Endothelial cell of umbilical vein (primary cell): ENCODE results near the gene PPP1R12A.
A peak's percentile ranks its signal among the peaks of the same experiment; 100 is the strongest.

Source experiments
- CTCF ChIP-seq, 2 donors: IDR thresholded peaks; 1 replicate in 1 of 2; 2 replicates in 1 of 2; pipeline ENCODE4 v1.5.1; 2011; ENCODE audit warnings: low read length in 2 of 2, mild to moderate bottlenecking in 2 of 2, moderate library complexity in 2 of 2, control low read depth in 1 of 2, inconsistent platforms in 1 of 2, low read depth in 1 of 2; ENCODE audit not compliant: insufficient read depth in 1 of 2; ENCODE audit errors: extremely low read depth in 1 of 2
- EZH2 ChIP-seq: IDR thresholded peaks from 2 replicates; pipeline ENCODE4 v1.6.1; 2012; ENCODE audit warnings: borderline replicate concordance, low read depth, mild to moderate bottlenecking, moderate library complexity, low read length, inconsistent platforms; ENCODE audit not compliant: severe bottlenecking
- GATA2 ChIP-seq: IDR thresholded peaks from 2 replicates; pipeline ENCODE4 v1.7.0; 2011; ENCODE audit warnings: low read depth, mild to moderate bottlenecking, moderate library complexity, mixed read lengths, low read length; ENCODE audit not compliant: insufficient read length, insufficient read depth
- JUN ChIP-seq: IDR thresholded peaks from 2 replicates; pipeline ENCODE4 v1.6.1; 2011; ENCODE audit warnings: borderline replicate concordance, low read depth; ENCODE audit not compliant: insufficient read length, insufficient read depth
- MAX ChIP-seq: IDR thresholded peaks from 2 replicates; pipeline ENCODE4 v1.6.1; 2011; ENCODE audit not compliant: insufficient read depth, insufficient read length
- MYC ChIP-seq: IDR thresholded peaks from one replicate; pipeline ENCODE4 v1.6.1; 2011; ENCODE audit warnings: mild to moderate bottlenecking, low read depth, low read length
- POLR2A ChIP-seq: IDR thresholded peaks from 2 replicates; pipeline ENCODE4 v1.6.1; 2012; ENCODE audit warnings: low read depth, mild to moderate bottlenecking, control low read depth, low read length
- POLR2AphosphoS5 ChIP-seq: IDR thresholded peaks from 2 replicates; pipeline ENCODE4 v1.6.1; 2012; ENCODE audit warnings: low read depth, mild to moderate bottlenecking, control low read depth, low read length, moderate library complexity; ENCODE audit not compliant: insufficient read depth

- TF ChIP-seq MAX (no peak), CTCF (IDR thresholded peaks at IDR 0.05; ENCODE audit: extremely low read depth in 1 of 2, insufficient read depth in 1 of 2, low read depth in 1 of 2, low read length in 2 of 2) (no peak), POLR2A (no peak), MYC (no peak), POLR2AphosphoS5 (no peak), EZH2 (no peak), GATA2 (peak; percentile 83), JUN (peak; percentile 34)
Measured at GRCh38 chr12:79841248-79841877, 93.5 kb downstream of the PPP1R12A start.
